HepG2 (cell line): ENCODE measurements around the gene TSSK2. TPM values are rescaled to one million over a fixed set of nuclear protein-coding genes. Genes with fewer than 3 reads are reported as not detected.

Experiments used
- ATAC-seq: fragments of 200-7000 bp; cut with Tn5 transposase; 3 replicates; pipeline ENCODE4 v1.9.1; 2020; ENCODE audit warnings: mild to moderate bottlenecking, moderate library complexity
- BruUV-seq: library from RNA; stranded (reverse); fragments of 400-500 nt; replicated peaks from 2 replicates; lab custom pipeline; 2021; lab: Mats Ljungman, UMichigan
- CTCF ChIA-PET: fragments of 300-600 bp; formaldehyde crosslinking; extraction: SDS; loops from one replicate; lab custom pipeline; 2021; ENCODE audit warnings: low total read pairs, inconsistent platforms, low intra/inter-chr PET ratio; lab: Yijun Ruan, JAX
- POLR2A ChIA-PET: fragments of 350-600 bp; sonication (Branson Sonifier 250); formaldehyde crosslinking; loops from one replicate; lab custom pipeline; 2020; ENCODE audit warnings: antibody characterized with exemption, inconsistent platforms; lab: Yijun Ruan, JAX
- DNase-seq: peaks from one replicate; pipeline ENCODE4 v3.0.0-alpha.2; 2015; ENCODE audit warnings: low spot score
- FAIRE-seq: peaks from 3 replicates; lab custom pipeline; 2011; peaks lifted over from hg19 to GRCh38; lab: Jason Lieb, UNC
- H2AFZ ChIP-seq: one replicate; pipeline ENCODE4 v1.6.1; 2011; ENCODE audit warnings: low read length, inconsistent platforms
- H3K27ac ChIP-seq: fragments of 300-600 bp; 3 replicates; pipeline ENCODE4 v1.8.0; 2011; ENCODE audit warnings: mixed run types, mild to moderate bottlenecking, mixed read lengths, low read length, inconsistent platforms; ENCODE audit not compliant: insufficient read depth; ENCODE audit errors: extremely low read length
- H3K27me3 ChIP-seq, 2 experiments: fragments of 200-600 bp in 1 of 2; 2 replicates in 1 of 2; 3 replicates in 1 of 2; pipeline versions ENCODE4 v1.6.0 to v1.8.0; 2011; ENCODE audit warnings: low read length in 2 of 2, mild to moderate bottlenecking in 2 of 2, moderate library complexity in 2 of 2, inconsistent platforms in 1 of 2; ENCODE audit not compliant: insufficient read depth in 2 of 2, control insufficient read depth in 1 of 2
- H3K36me3 ChIP-seq, 2 experiments: fragments of 200-600 bp in 1 of 2; replicated peaks in 1 of 2; 2 replicates in 1 of 2; 3 replicates in 1 of 2; pipeline versions ENCODE4 v1.5.1 to v1.8.0; 2011; ENCODE audit warnings: low read length in 2 of 2, inconsistent platforms in 1 of 2; ENCODE audit not compliant: insufficient read depth in 2 of 2, control insufficient read depth in 1 of 2
- H3K4me1 ChIP-seq: 2 replicates; pipeline ENCODE4 v1.5.1; 2012; ENCODE audit warnings: low read length, inconsistent platforms; ENCODE audit not compliant: insufficient read depth
- H3K4me2 ChIP-seq: 2 replicates; pipeline ENCODE4 v1.6.0; 2011; ENCODE audit warnings: low read depth, low read length, inconsistent platforms
- H3K4me3 ChIP-seq, 3 experiments: fragments of 200-600 bp in 1 of 3; sonication (generic), shearing (Covaris generic) in 1 of 3; replicated peaks in 1 of 3; 2 replicates each; pipeline ENCODE4 v1.5.1; 2011 to 2016; ENCODE audit warnings: low read length in 3 of 3, inconsistent platforms in 2 of 3, low read depth in 2 of 3, mild to moderate bottlenecking in 2 of 3, control low read depth in 1 of 3, mixed read lengths in 1 of 3; ENCODE audit not compliant: insufficient read depth in 1 of 3
- H3K79me2 ChIP-seq: one replicate; pipeline ENCODE4 v1.6.1; 2011; ENCODE audit warnings: low read length, inconsistent platforms; ENCODE audit not compliant: insufficient read depth
- H3K9ac ChIP-seq: 2 replicates; pipeline ENCODE4 v1.6.0; 2011; ENCODE audit warnings: mild to moderate bottlenecking, low read depth, low read length, inconsistent platforms; ENCODE audit not compliant: insufficient read depth
- H3K9me3 ChIP-seq: 2 replicates; pipeline ENCODE4 v1.5.1; 2012; ENCODE audit warnings: mild to moderate bottlenecking, low read length
- H4K20me1 ChIP-seq: 2 replicates; pipeline ENCODE4 v1.6.0; 2011; ENCODE audit warnings: inconsistent platforms, mild to moderate bottlenecking, low read length, moderate library complexity; ENCODE audit not compliant: insufficient read depth
- AGO2 ChIP-seq: fragments of 200-400 bp; formaldehyde crosslinking; optimal IDR thresholded peaks from 2 replicates; pipeline ENCODE3; 2017; ENCODE audit warnings: mild to moderate bottlenecking, low read depth, low read length, moderate library complexity
- E2F5 ChIP-seq: sonication (generic); formaldehyde crosslinking; conservative IDR thresholded peaks from 2 replicates; pipeline ENCODE4 v1.4.0; 2020; ENCODE audit warnings: missing genetic modification reagents
- FOXA3 ChIP-seq: IDR thresholded peaks from 2 replicates; pipeline ENCODE4 v1.6.1; 2016; ENCODE audit warnings: missing genetic modification reagents, missing compliant biosample characterization
- GATAD1 ChIP-seq: IDR thresholded peaks from 2 replicates; pipeline ENCODE4 v1.6.1; 2016; ENCODE audit warnings: missing genetic modification reagents, missing compliant biosample characterization
- KDM2A ChIP-seq: sonication (generic); formaldehyde crosslinking; IDR thresholded peaks from 2 replicates; pipeline ENCODE4 v1.4.0; 2020; ENCODE audit warnings: low read depth, missing genetic modification reagents, borderline replicate concordance
- PCBP1 ChIP-seq: fragments of 200-400 bp; formaldehyde crosslinking; IDR thresholded peaks from 2 replicates; pipeline ENCODE4 v1.6.1; 2017; ENCODE audit warnings: mild to moderate bottlenecking, low read depth, low read length, borderline replicate concordance
- PITX1 ChIP-seq: sonication (generic); formaldehyde crosslinking; IDR thresholded peaks from 2 replicates; pipeline ENCODE4 v1.5.1; 2020; ENCODE audit warnings: mild to moderate bottlenecking, missing genetic modification reagents
- RBAK ChIP-seq: sonication (generic); formaldehyde crosslinking; IDR thresholded peaks from 2 replicates; pipeline ENCODE4 v1.5.1; 2020; ENCODE audit warnings: mild to moderate bottlenecking, missing genetic modification reagents
- REST ChIP-seq, 2 experiments: IDR thresholded peaks; 2 replicates each; pipeline ENCODE4 v1.6.1; 2011 to 2012; ENCODE audit warnings: low read length in 2 of 2, borderline replicate concordance in 1 of 2, low read depth in 1 of 2, mild to moderate bottlenecking in 1 of 2, moderate library complexity in 1 of 2
- SCMH1 ChIP-seq: sonication (generic); formaldehyde crosslinking; IDR thresholded peaks from 2 replicates; pipeline ENCODE4 v1.9.0; 2021; ENCODE audit warnings: missing genetic modification reagents, mild to moderate bottlenecking, borderline replicate concordance
- SRSF9 ChIP-seq: fragments of 200-400 bp; formaldehyde crosslinking; IDR thresholded peaks from 2 replicates; pipeline ENCODE4 v1.6.1; 2018; ENCODE audit warnings: borderline replicate concordance, mild to moderate bottlenecking, low read depth, low read length; ENCODE audit not compliant: insufficient read depth, poor library complexity, severe bottlenecking
- THAP11 ChIP-seq: IDR thresholded peaks from 2 replicates; pipeline ENCODE4 v1.6.1; 2016; ENCODE audit warnings: missing biosample characterization, missing genetic modification reagents
- ZC3H13 ChIP-seq: sonication (generic); formaldehyde crosslinking; IDR thresholded peaks from 2 replicates; pipeline ENCODE4 v1.8.1; 2023; ENCODE audit warnings: mild to moderate bottlenecking, missing genetic modification reagents, moderate library complexity
- ZNF326 ChIP-seq: sonication (generic); formaldehyde crosslinking; IDR thresholded peaks from 2 replicates; pipeline ENCODE4 v1.4.0; 2020; ENCODE audit warnings: missing genetic modification reagents, borderline replicate concordance
- ZNF616 ChIP-seq: sonication (generic); formaldehyde crosslinking; IDR thresholded peaks from 2 replicates; pipeline ENCODE4 v1.5.0; 2020; ENCODE audit warnings: low read depth, mild to moderate bottlenecking, missing genetic modification reagents
- WGBS: methylation state at CpG from one replicate; pipeline ENCODE4 v1.1.6; 2017; ENCODE audit warnings: low lambda C conversion rate; 5-methylcytosine and 5-hydroxymethylcytosine counted together
- in situ Hi-C: cut with HindIII; loops from 2 replicates; pipeline ENCODE4 v1.10.0; 2017; ENCODE audit warnings: low pct_unique_long_range_greater_than_20kb; ENCODE audit not compliant: extremely low pct_ligation_motif_present
- intact Hi-C: fragments of 100-400 bp; cut with micrococcal nuclease; formaldehyde crosslinking; loops from one replicate; pipeline ENCODE4 v1.10.0; 2022; ENCODE audit not compliant: unreplicated experiment
- polyA plus RNA-seq, 8 experiments: library from polyadenylated mRNA; depleted of rRNA in 3 of 8; stranded (reverse) in 7 of 8; unstranded in 1 of 8; fragments of >200 nt; fragmentation: Illumina TruSeq in 4 of 8; extraction: Trizol in 4 of 8; gene quantifications; 2 replicates each; pipeline versions ENCODE4 v1.2.1 to v1.2.3, GENCODE V29; 2011 to 2016; ENCODE audit warnings: low read depth in 4 of 8, missing spikeins in 1 of 8, mixed read lengths in 1 of 8; ENCODE audit not compliant: insufficient read depth in 1 of 8
- total RNA-seq, 5 experiments: library from RNA; depleted of rRNA; stranded (reverse); fragments of >200 nt; fragmentation: Illumina TruSeq; extraction: Trizol; gene quantifications; 2 replicates each; pipeline ENCODE4 v1.2.3, GENCODE V29; 2016; ENCODE audit warnings: low read depth in 1 of 5
- TF ChIP-seq, protein P1 (sequence below): IDR thresholded peaks from 2 replicates; pipeline ENCODE4 v1.6.1; 2016; ENCODE audit warnings: missing genetic modification reagents, missing compliant biosample characterization
- TF ChIP-seq, protein P2 (sequence below): sonication (generic); formaldehyde crosslinking; IDR thresholded peaks from 2 replicates; pipeline ENCODE4 v1.4.0; 2020; ENCODE audit warnings: mild to moderate bottlenecking, missing genetic modification reagents

The TSSK2 gene
- total and polyA plus RNA-seq, 2 of the 13 experiments (the other 11 are each of a cell fraction or from before 2014, with no cell fraction given): not detected

- Histone ChIP-seq H3K4me3 (peak overlapping the region; percentile 80 to 94 (median 92)), H3K4me1 (peaks cover 68% of the 10 kb centered on the region)
These were observed 45.6 kb downstream of the TSSK2 start for GRCh38 chr22:19176732-19177131.

More at GRCh38 chr22:19176732-19177131, 45.6 kb downstream of the TSSK2 start:
- in situ Hi-C loops: no loop called here
- DNase-seq (no peak), ATAC-seq (no peak), FAIRE-seq (no peak)
- Histone ChIP-seq H3K27me3 (no peaks in the 10 kb centered on the region), H3K27ac (peak overlapping the region; percentile 95), H3K36me3 (peaks cover 3 to 15% of the 10 kb centered on the region in 2 experiments; a peak in 3 of 5 replicates), H3K4me2 (peak overlapping the region; percentile 95), H3K9ac (peak overlapping the region; percentile 90), H3K79me2 (peaks cover 38% of the 10 kb centered on the region), H4K20me1 (peaks cover 29% of the 10 kb centered on the region), H3K9me3 (no peaks in the 10 kb centered on the region), H2AFZ (no peak overlapping the region)
- ChIA-PET POLR2A (interaction anchor here (3.6 kb wide), 1 partner anchor 55 kb away, joined by 22 read pairs; the partner anchor contains the start of gene DGCR2), CTCF (no interaction called here)
- 90% methylated on average over 6 of the region's 12 CpGs for WGBS
- BruUV-seq: no TSS peak
- no peak for TF ChIP-seq REST (IDR thresholded peaks at IDR 0.05; ENCODE audit: borderline replicate concordance in 1 of 2, low read depth in 1 of 2, low read length in 2 of 2)
- no peak for TF ChIP-seq FOXA3 (CRISPR knock-in tag)
- no peak for TF ChIP-seq RBAK (CRISPR knock-in tag)
- 0 out of 2 replicates have a peak, but pooled peaks have one; percentile 57 for TF ChIP-seq ZC3H13 (CRISPR knock-in tag)
- TF ChIP-seq THAP11: no peak
- TF ChIP-seq, protein P1, sequence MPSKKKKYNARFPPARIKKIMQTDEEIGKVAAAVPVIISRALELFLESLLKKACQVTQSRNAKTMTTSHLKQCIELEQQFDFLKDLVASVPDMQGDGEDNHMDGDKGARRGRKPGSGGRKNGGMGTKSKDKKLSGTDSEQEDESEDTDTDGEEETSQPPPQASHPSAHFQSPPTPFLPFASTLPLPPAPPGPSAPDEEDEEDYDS (CRISPR knock-in tag): no peak
- peak; percentile 70 for TF ChIP-seq AGO2
- 0 out of 2 replicates have a peak, but pooled peaks have one; percentile 33 for TF ChIP-seq ZNF616 (CRISPR knock-in tag)
- TF ChIP-seq E2F5 (CRISPR knock-in tag): no peak
- TF ChIP-seq GATAD1 (CRISPR knock-in tag): no peak
- no peak for TF ChIP-seq SRSF9
- TF ChIP-seq PITX1 (CRISPR knock-in tag): no peak
- no peak for TF ChIP-seq ZNF326 (CRISPR knock-in tag)
- no peak for TF ChIP-seq KDM2A
- TF ChIP-seq, protein P2, sequence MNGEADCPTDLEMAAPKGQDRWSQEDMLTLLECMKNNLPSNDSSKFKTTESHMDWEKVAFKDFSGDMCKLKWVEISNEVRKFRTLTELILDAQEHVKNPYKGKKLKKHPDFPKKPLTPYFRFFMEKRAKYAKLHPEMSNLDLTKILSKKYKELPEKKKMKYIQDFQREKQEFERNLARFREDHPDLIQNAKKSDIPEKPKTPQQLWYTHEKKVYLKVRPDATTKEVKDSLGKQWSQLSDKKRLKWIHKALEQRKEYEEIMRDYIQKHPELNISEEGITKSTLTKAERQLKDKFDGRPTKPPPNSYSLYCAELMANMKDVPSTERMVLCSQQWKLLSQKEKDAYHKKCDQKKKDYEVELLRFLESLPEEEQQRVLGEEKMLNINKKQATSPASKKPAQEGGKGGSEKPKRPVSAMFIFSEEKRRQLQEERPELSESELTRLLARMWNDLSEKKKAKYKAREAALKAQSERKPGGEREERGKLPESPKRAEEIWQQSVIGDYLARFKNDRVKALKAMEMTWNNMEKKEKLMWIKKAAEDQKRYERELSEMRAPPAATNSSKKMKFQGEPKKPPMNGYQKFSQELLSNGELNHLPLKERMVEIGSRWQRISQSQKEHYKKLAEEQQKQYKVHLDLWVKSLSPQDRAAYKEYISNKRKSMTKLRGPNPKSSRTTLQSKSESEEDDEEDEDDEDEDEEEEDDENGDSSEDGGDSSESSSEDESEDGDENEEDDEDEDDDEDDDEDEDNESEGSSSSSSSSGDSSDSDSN: 0 out of 2 replicates have a peak, but pooled peaks have one; percentile 16
- TF ChIP-seq PCBP1: 0 out of 2 replicates have a peak, but pooled peaks have one; percentile 47
- TF ChIP-seq SCMH1 (CRISPR knock-in tag): no peak
- intact Hi-C loops: loop anchor here (5.0 kb wide), 1 partner anchor 256 kb away; the partner anchor contains the start of genes HIRA and MRPL40
